ENCODE results near the gene ST3GAL3. TPM values are rescaled to one million over a fixed set of nuclear protein-coding genes. Genes with fewer than 3 reads are reported as not detected.
A peak's percentile ranks its signal among the peaks of the same experiment; 100 is the strongest.

Gene ST3GAL3
- total and polyA plus RNA-seq, 10 of the 15 experiments (the other 5 are each of a cell fraction or from before 2014, with no cell fraction given) = 1.2 to 19.3 (median 11.0) TPM

GRCh38 chr1:43978551-43979260 lies 271.4 kb downstream of the ST3GAL3 start, which contains the start of gene B4GALT2 (continued):
- TF ChIP-seq CUX1 (IDR thresholded peaks at IDR 0.05; ENCODE audit: insufficient replicate concordance, low read depth, low read length) (no peak), IKZF2 (IDR thresholded peaks at IDR 0.05) (no peak), CTCF (IDR thresholded peaks at IDR 0.05 in 2 of 3, conservative IDR thresholded peaks at IDR 0.05 in 1 of 3; ENCODE audit: control insufficient read depth in 2 of 3, extremely low read depth in 1 of 3, insufficient read depth in 1 of 3, low read depth in 3 of 3, low read length in 3 of 3) (no peak), BRCA1 (IDR thresholded peaks at IDR 0.05; ENCODE audit: low read depth, low read length) (no peak)

GRCh38 chr1:43979261-43979527 lies 271.9 kb downstream of the ST3GAL3 start:
- ChIA-PET SMC1A (ENCODE audit: uncharacterized antibody, unreplicated experiment) (no interaction called here), POLR2A (no interaction called here)
- intact Hi-C loops (cut with micrococcal nuclease; ENCODE audit: unreplicated experiment) = no loop called here

More at GRCh38 chr1:43979261-43979527, 271.9 kb downstream of the ST3GAL3 start:
- DNase-seq (ENCODE audit: low read depth, low spot score) = no peak
- Histone ChIP-seq H3K4me1 (ENCODE audit: control insufficient read depth, insufficient read depth, low read length) (peaks cover 24% of the 10 kb centered on the region), H4K20me1 (ENCODE audit: control insufficient read depth, insufficient read depth) (no peaks in the 10 kb centered on the region), H3K27ac (ENCODE audit: control insufficient read depth, insufficient read depth) (no peak overlapping the region), H2AFZ (ENCODE audit: control insufficient read depth, low read depth, low read length) (no peak overlapping the region), H3K79me2 (ENCODE audit: control insufficient read depth, insufficient read depth, low read length) (peaks cover 45% of the 10 kb centered on the region), H3K9ac (ENCODE audit: control insufficient read depth, insufficient read depth, low read length) (peak overlapping the region; percentile 29; the same call in 1 of the 2 replicates), H3K4me2 (ENCODE audit: control insufficient read depth, insufficient read depth) (no peak overlapping the region; the same call in 1 of the 2 replicates), H3K36me3 (ENCODE audit: control insufficient read depth in 2 of 2, insufficient read depth in 2 of 2, low read length in 1 of 2) (peaks cover 0 to 7% of the 10 kb centered on the region in 2 experiments), H3K27me3 (replicated peaks in 1 of 2; ENCODE audit: control insufficient read depth in 2 of 2, insufficient read depth in 2 of 2, low read length in 1 of 2) (no peaks in the 10 kb centered on the region), H3K9me3 (replicated peaks; ENCODE audit: control insufficient read depth, insufficient read depth, low read length) (no peaks in the 10 kb centered on the region), H3K4me3 (peak overlapping the region; percentile 74)
- BruUV-seq (replicated peaks) = no TSS peak
- FAIRE-seq = no peak
- ChIA-PET CTCF (no interaction called here), RAD21 (ENCODE audit: unreplicated experiment) (no interaction called here)
- in situ Hi-C loops (cut with MboI) = no loop called here
- TF ChIP-seq CREB1 (IDR thresholded peaks at IDR 0.05; ENCODE audit: low read depth) = no peak
- no peak for ATAC-seq
- 2% methylated on average over 16 of the region's 45 CpGs for WGBS (ENCODE audit: insufficient coverage, insufficient replicate concordance, low lambda C conversion rate, missing lambda C conversion rate)

Measured in GM12878 (cell line).